ENCODE data around the gene GMCL2. TPM values are rescaled to one million over a fixed set of nuclear protein-coding genes. Genes with fewer than 3 reads are reported as not detected.

The GMCL2 gene
- total and polyA plus RNA-seq, 4 donors, result not detected

- ATAC-seq (ENCODE audit: insufficient read depth, low FRiP score), result peak; percentile 76
- H3K27me3 ChIP-seq (ENCODE audit: control insufficient read depth in 3 of 3, insufficient read depth in 3 of 3, low read length in 2 of 3), result no peaks in the 10 kb centered on the region
- 0% methylated on average over 79 to 102 of the region's 102 CpGs for WGBS, 2 donors
- peak within 1 kb of the TSS; percentile 98 for H3K27ac ChIP-seq (ENCODE audit: low read depth in 1 of 2, low read length in 1 of 2)
- H3K9ac ChIP-seq (ENCODE audit: insufficient read depth in 1 of 2, low read length in 2 of 2), result peak within 1 kb of the TSS; percentile 61 to 75
- peaks cover 0 to 5% (median 0%) of the 10 kb centered on the region in 4 donors for H3K9me3 ChIP-seq (ENCODE audit: control insufficient read depth in 4 of 4, insufficient read depth in 3 of 4, low read length in 3 of 4)
- peak within 1 kb of the TSS; percentile 88 for H3K4me3 ChIP-seq
- TF ChIP-seq CTCF (IDR thresholded peaks at IDR 0.05; ENCODE audit: control extremely low read depth, extremely low read depth), result no peak
- peaks cover 0 to 31% (median 14%) of the 10 kb centered on the region in 5 donors for H3K4me1 ChIP-seq (ENCODE audit: control insufficient read depth in 5 of 5, insufficient read depth in 5 of 5, low read length in 5 of 5)
- DNase-seq, result peak; percentile 78 to 82 (median 79)
- peaks cover 6 to 37% (median 26%) of the 10 kb centered on the region in 4 donors for H3K36me3 ChIP-seq (ENCODE audit: control insufficient read depth in 4 of 4, insufficient read depth in 4 of 4, low read length in 4 of 4)
Measured at GRCh38 chr5:178232124-178232919, 45.2 kb upstream of the GMCL2 start, which contains the start of gene PHYKPL. TSS of gene PHYKPL (minus strand) at chr5:178232802. CDS start at chr5:178232550, 252 bp downstream.

GRCh38 chr5:178231539-178232123, 44.5 kb upstream of the GMCL2 start:
- Histone ChIP-seq H3K27ac (ENCODE audit: low read depth in 1 of 2, low read length in 1 of 2) (peak overlapping the region; percentile 98), H3K9me3 (ENCODE audit: control insufficient read depth in 4 of 4, insufficient read depth in 3 of 4, low read length in 3 of 4) (peaks cover 0 to 6% (median 0%) of the 10 kb centered on the region in 4 donors), H3K4me3 (peak overlapping the region; percentile 88), H3K27me3 (ENCODE audit: control insufficient read depth in 3 of 3, insufficient read depth in 3 of 3, low read length in 2 of 3) (no peaks in the 10 kb centered on the region), H3K9ac (ENCODE audit: insufficient read depth in 1 of 2, low read length in 2 of 2) (peak overlapping the region; percentile 66 to 75), H3K4me1 (ENCODE audit: control insufficient read depth in 5 of 5, insufficient read depth in 5 of 5, low read length in 5 of 5) (peaks cover 0 to 25% (median 13%) of the 10 kb centered on the region in 5 donors), H3K36me3 (ENCODE audit: control insufficient read depth in 4 of 4, insufficient read depth in 4 of 4, low read length in 4 of 4) (peaks cover 8 to 38% (median 28%) of the 10 kb centered on the region in 4 donors)
- no peak for ATAC-seq (ENCODE audit: insufficient read depth, low FRiP score)
- DNase-seq, result no peak
- no peak for TF ChIP-seq CTCF (IDR thresholded peaks at IDR 0.05; ENCODE audit: control extremely low read depth, extremely low read depth)
- WGBS, 2 donors, result 25 to 32% methylated on average over 20 to 21 of the region's 21 CpGs

GRCh38 chr5:178230879-178231538, 43.8 kb upstream of the GMCL2 start:
- H3K9ac ChIP-seq (ENCODE audit: insufficient read depth in 1 of 2, low read length in 2 of 2), result peak overlapping the region; percentile 25 to 66
- peaks cover 8 to 38% (median 29%) of the 10 kb centered on the region in 4 donors for H3K36me3 ChIP-seq (ENCODE audit: control insufficient read depth in 4 of 4, insufficient read depth in 4 of 4, low read length in 4 of 4)
- ATAC-seq (ENCODE audit: insufficient read depth, low FRiP score) (no peak), DNase-seq (no peak)
- WGBS, 2 donors, result 70 to 72% methylated on average over 9 of the region's 9 CpGs
- no peak overlapping the region for H3K4me3 ChIP-seq
- peaks cover 0 to 6% (median 0%) of the 10 kb centered on the region in 4 donors for H3K9me3 ChIP-seq (ENCODE audit: control insufficient read depth in 4 of 4, insufficient read depth in 3 of 4, low read length in 3 of 4)
- H3K27me3 ChIP-seq (ENCODE audit: control insufficient read depth in 3 of 3, insufficient read depth in 3 of 3, low read length in 2 of 3), result no peaks in the 10 kb centered on the region
- peaks cover 0 to 20% (median 13%) of the 10 kb centered on the region in 5 donors for H3K4me1 ChIP-seq (ENCODE audit: control insufficient read depth in 5 of 5, insufficient read depth in 5 of 5, low read length in 5 of 5)
- no peak overlapping the region for H3K27ac ChIP-seq (ENCODE audit: low read depth in 1 of 2, low read length in 1 of 2)
- TF ChIP-seq CTCF (IDR thresholded peaks at IDR 0.05; ENCODE audit: control extremely low read depth, extremely low read depth), result no peak

Measured in lung (tissue), 12 donors.